Body of pancreas (tissue), 4 donors: ENCODE data around the gene LRRC3B. TPM values are rescaled to one million over a fixed set of nuclear protein-coding genes. Genes with fewer than 3 reads are reported as not detected.

Experiments
- ATAC-seq: fragments of 150-250 bp; one replicate; pipeline ENCODE4 v1.9.1; 2016
- DNase-seq, 4 donors: peaks; one replicate each; pipeline ENCODE4 v3.0.0-alpha.2; 2019
- H3K27ac ChIP-seq, 4 donors: fragments of 200-600 bp; sonication (generic); 1 replicate in 3 of 4; 2 replicates in 1 of 4; pipeline versions ENCODE4 v1.5.1 to v1.6.1; 2016 to 2019; ENCODE audit warnings: mild to moderate bottlenecking in 1 of 4, mixed read lengths in 1 of 4, moderate library complexity in 1 of 4
- H3K27me3 ChIP-seq, 2 donors: fragments of 200-600 bp; sonication (generic); one replicate each; pipeline ENCODE4 v1.6.0; 2016; ENCODE audit warnings: mild to moderate bottlenecking in 1 of 2
- H3K36me3 ChIP-seq, 2 donors: fragments of 200-600 bp; sonication (generic); replicated peaks in 1 of 2; 2 replicates each; pipeline ENCODE4 v1.5.1; 2016; ENCODE audit warnings: low read depth in 2 of 2; ENCODE audit not compliant: insufficient read depth in 1 of 2
- H3K4me1 ChIP-seq: fragments of 200-600 bp; sonication (generic); one replicate; pipeline ENCODE4 v1.6.0; 2016
- H3K4me3 ChIP-seq, 2 donors: fragments of 200-600 bp; sonication (generic); 1 replicate in 1 of 2; 2 replicates in 1 of 2; pipeline ENCODE4 v1.5.1; 2016 to 2019
- H3K9me3 ChIP-seq, 3 donors: fragments of 200-600 bp; sonication (generic); 1 replicate in 2 of 3; 2 replicates in 1 of 3; pipeline ENCODE4 v1.5.1; 2016
- CTCF ChIP-seq, 7 experiments: fragments of 450-650 bp in 4 of 7; fragments of 200-600 bp in 3 of 7; sonication (generic) in 3 of 7; IDR thresholded peaks; one replicate each; pipeline ENCODE4 v1.5.1; 2016 to 2019; ENCODE audit warnings: antibody characterized with exemption in 7 of 7
- POLR2A ChIP-seq, 3 donors: fragments of 450-650 bp; IDR thresholded peaks; one replicate each; pipeline ENCODE4 v1.6.1; 2016; ENCODE audit warnings: antibody characterized with exemption in 3 of 3, mild to moderate bottlenecking in 2 of 3
- WGBS, 2 donors: methylation state at CpG; one replicate each; pipeline ENCODE4 v1.1.5; 2017; 5-methylcytosine and 5-hydroxymethylcytosine counted together
- intact Hi-C: fragments of 100-400 bp; cut with DNase I; formaldehyde crosslinking; loops from one replicate; pipeline ENCODE4 v1.15.1; 2023
- total RNA-seq, 2 donors: library from RNA; depleted of rRNA; stranded (reverse); fragments of >200 nt; gene quantifications; one replicate each; pipeline ENCODE4 v1.1.0, GENCODE V29; 2016

Gene LRRC3B
- total RNA-seq, 2 donors from 2014 or later = not detected

GRCh38 chr3:26621906-26622620 lies 509 bp upstream of the LRRC3B start:
- no peaks in the 10 kb centered on the region for H3K9me3 ChIP-seq
- WGBS, 2 donors = 7% methylated on average over 25 of the region's 25 CpGs
- no peak overlapping the region for H3K27ac ChIP-seq
- H3K27me3 ChIP-seq = no peaks in the 10 kb centered on the region
- ATAC-seq = no peak
- H3K36me3 ChIP-seq = no peaks in the 10 kb centered on the region
- H3K4me1 ChIP-seq = peaks cover 14% of the 10 kb centered on the region
- TF ChIP-seq CTCF (IDR thresholded peaks at IDR 0.05) = no peak
- no peak for TF ChIP-seq POLR2A (IDR thresholded peaks at IDR 0.05)
- H3K4me3 ChIP-seq = no peak overlapping the region
- intact Hi-C loops = no loop called here
- no peak for DNase-seq

GRCh38 chr3:26623419-26624208 lies 1.0 kb downstream of the LRRC3B start:
- WGBS, 2 donors = 1 to 2% methylated on average over 33 of the region's 33 CpGs
- H3K27me3 ChIP-seq = no peaks in the 10 kb centered on the region
- TF ChIP-seq CTCF (IDR thresholded peaks at IDR 0.05) (no peak), POLR2A (IDR thresholded peaks at IDR 0.05) (no peak)
- H3K36me3 ChIP-seq = no peaks in the 10 kb centered on the region
- no peak for ATAC-seq
- intact Hi-C loops = no loop called here
- H3K4me3 ChIP-seq = no peak overlapping the region
- H3K27ac ChIP-seq = no peak overlapping the region
- H3K4me1 ChIP-seq = peaks cover 14% of the 10 kb centered on the region
- no peak for DNase-seq
- no peaks in the 10 kb centered on the region for H3K9me3 ChIP-seq

GRCh38 chr3:26624209-26624765 lies 1.7 kb downstream of the LRRC3B start:
- no peaks in the 10 kb centered on the region for H3K9me3 ChIP-seq
- H3K27me3 ChIP-seq = no peaks in the 10 kb centered on the region
- TF ChIP-seq POLR2A (IDR thresholded peaks at IDR 0.05) (no peak), CTCF (IDR thresholded peaks at IDR 0.05) (no peak)
- intact Hi-C loops = no loop called here
- peaks cover 14% of the 10 kb centered on the region for H3K4me1 ChIP-seq
- no peak overlapping the region for H3K4me3 ChIP-seq
- WGBS, 2 donors = 3 to 12% methylated on average over 12 to 28 of the region's 28 CpGs
- DNase-seq (no peak), ATAC-seq (no peak)
- H3K36me3 ChIP-seq = no peaks in the 10 kb centered on the region
- H3K27ac ChIP-seq = no peak overlapping the region

GRCh38 chr3:26625187-26625586 lies 2.6 kb downstream of the LRRC3B start:
- TF ChIP-seq POLR2A (IDR thresholded peaks at IDR 0.05) (no peak), CTCF (IDR thresholded peaks at IDR 0.05) (no peak)
- ATAC-seq (no peak), DNase-seq (no peak)
- H3K9me3 ChIP-seq = no peaks in the 10 kb centered on the region
- no peaks in the 10 kb centered on the region for H3K36me3 ChIP-seq
- intact Hi-C loops = no loop called here
- WGBS, 2 donors = 36 to 56% methylated on average over 7 to 13 of the region's 13 CpGs
- H3K27ac ChIP-seq = no peak overlapping the region
- peaks cover 14% of the 10 kb centered on the region for H3K4me1 ChIP-seq
- H3K27me3 ChIP-seq = no peaks in the 10 kb centered on the region
- H3K4me3 ChIP-seq = no peak overlapping the region
